IMR-90 (cell line): ENCODE data around the gene USP28. TPM values are rescaled to one million over a fixed set of nuclear protein-coding genes. Genes with fewer than 3 reads are reported as not detected.
A peak's percentile ranks its signal among the peaks of the same experiment; 100 is the strongest.

Experiments
- ATAC-seq: fragments of 200-7000 bp; cut with Tn5 transposase; 2 replicates; pipeline ENCODE4 v1.9.1; 2020; ENCODE audit warnings: low read depth, mild to moderate bottlenecking, moderate library complexity
- BruUV-seq: library from RNA; stranded (reverse); fragments of 400-500 nt; replicated peaks from 2 replicates; lab custom pipeline; 2021; lab: Mats Ljungman, UMichigan
- CTCF ChIA-PET: fragments of 300-600 bp; formaldehyde crosslinking; extraction: SDS; loops from one replicate; lab custom pipeline; 2021; ENCODE audit warnings: antibody characterized with exemption; lab: Yijun Ruan, JAX
- POLR2A ChIA-PET: fragments of 300-600 bp; sonication (Branson Sonifier 250); formaldehyde crosslinking; loops from one replicate; lab custom pipeline; 2022; ENCODE audit warnings: antibody characterized with exemption; ENCODE audit not compliant: unreplicated experiment; lab: Charles Lee
- DNase-seq: peaks from one replicate; pipeline ENCODE4 v3.0.0; 2013
- H2AFZ ChIP-seq: replicated peaks from 2 replicates; pipeline ENCODE3; 2013; ENCODE audit warnings: low read length, mild to moderate bottlenecking; ENCODE audit not compliant: poor library complexity
- H2AK5ac ChIP-seq: 2 replicates; pipeline ENCODE4 v1.6.1; 2013; ENCODE audit warnings: low read depth, low read length, inconsistent platforms
- H2AK9ac ChIP-seq: replicated peaks from 2 replicates; pipeline ENCODE3; 2013; ENCODE audit warnings: mild to moderate bottlenecking, low read depth, low read length, moderate library complexity; ENCODE audit not compliant: poor library complexity
- H2BK120ac ChIP-seq: 2 replicates; pipeline ENCODE4 v1.6.1; 2013; ENCODE audit warnings: low read depth, low read length, inconsistent platforms
- H2BK15ac ChIP-seq: 3 replicates; pipeline ENCODE4 v1.6.1; 2013; ENCODE audit warnings: low read depth, low read length, inconsistent platforms
- H2BK20ac ChIP-seq: 2 replicates; pipeline ENCODE4 v1.6.1; 2013; ENCODE audit warnings: low read depth, mild to moderate bottlenecking, inconsistent platforms, low read length, moderate library complexity
- H2BK5ac ChIP-seq: 2 replicates; pipeline ENCODE4 v1.6.1; 2013; ENCODE audit warnings: mild to moderate bottlenecking, low read depth, low read length, inconsistent platforms; ENCODE audit not compliant: poor library complexity, severe bottlenecking
- H3K14ac ChIP-seq: replicated peaks from 2 replicates; pipeline ENCODE4 v1.6.1; 2013; ENCODE audit warnings: low read depth, low read length, inconsistent platforms
- H3K18ac ChIP-seq: 2 replicates; pipeline ENCODE4 v1.6.1; 2013; ENCODE audit warnings: low read depth, low read length, control low read depth
- H3K23ac ChIP-seq: 2 replicates; pipeline ENCODE4 v1.6.1; 2013; ENCODE audit warnings: low read depth, low read length, inconsistent platforms
- H3K27ac ChIP-seq: 2 replicates; pipeline ENCODE4 v1.5.1; 2013; ENCODE audit warnings: mild to moderate bottlenecking, control low read depth, low read length; ENCODE audit not compliant: insufficient read depth
- H3K27me3 ChIP-seq: 2 replicates; pipeline ENCODE4 v1.6.1; 2013; ENCODE audit warnings: low read length; ENCODE audit not compliant: control insufficient read depth, insufficient read depth
- H3K36me3 ChIP-seq: 2 replicates; pipeline ENCODE4 v1.6.1; 2013; ENCODE audit warnings: low read length, mixed read lengths; ENCODE audit not compliant: control insufficient read depth, insufficient read depth
- H3K4ac ChIP-seq: 2 replicates; pipeline ENCODE4 v1.6.1; 2013; ENCODE audit warnings: low read depth, low read length, inconsistent platforms
- H3K4me1 ChIP-seq: 2 replicates; pipeline ENCODE4 v1.6.1; 2013; ENCODE audit warnings: low read length, mixed read lengths; ENCODE audit not compliant: control insufficient read depth, insufficient read depth
- H3K4me2 ChIP-seq: 2 replicates; pipeline ENCODE4 v1.6.1; 2013; ENCODE audit warnings: low read depth, mild to moderate bottlenecking, control low read depth, low read length, moderate library complexity
- H3K4me3 ChIP-seq: 2 replicates; pipeline ENCODE4 v1.5.1; 2013; ENCODE audit warnings: low read depth, mild to moderate bottlenecking, control low read depth, low read length, moderate library complexity; ENCODE audit not compliant: insufficient read depth
- H3K56ac ChIP-seq: 2 replicates; pipeline ENCODE4 v1.6.1; 2013; ENCODE audit warnings: low read length, inconsistent platforms; ENCODE audit not compliant: insufficient read depth; ENCODE audit errors: extremely low read depth
- H3K79me1 ChIP-seq, 2 experiments: 2 replicates each; pipeline ENCODE4 v1.6.1; 2013; ENCODE audit warnings: low read length in 2 of 2, inconsistent platforms in 1 of 2, low read depth in 1 of 2
- H3K9ac ChIP-seq: 2 replicates; pipeline ENCODE4 v1.6.1; 2013; ENCODE audit warnings: low read depth, low read length, control low read depth
- H3K9me1 ChIP-seq: 2 replicates; pipeline ENCODE4 v1.6.1; 2013; ENCODE audit warnings: low read length, inconsistent platforms; ENCODE audit not compliant: insufficient read depth
- H3K9me3 ChIP-seq: 2 replicates; pipeline ENCODE4 v1.6.1; 2013; ENCODE audit warnings: low read length; ENCODE audit not compliant: control insufficient read depth, insufficient read depth
- H4K20me1 ChIP-seq: 2 replicates; pipeline ENCODE4 v1.6.1; 2013; ENCODE audit warnings: low read length, inconsistent platforms; ENCODE audit not compliant: insufficient read depth
- H4K5ac ChIP-seq: 2 replicates; pipeline ENCODE4 v1.6.1; 2013; ENCODE audit warnings: mild to moderate bottlenecking, low read depth, low read length, control low read depth
- H4K8ac ChIP-seq, 2 experiments: 2 replicates each; pipeline ENCODE4 v1.6.1; 2013; ENCODE audit warnings: low read depth in 2 of 2, low read length in 2 of 2, control low read depth in 1 of 2, inconsistent platforms in 1 of 2
- H4K91ac ChIP-seq: 2 replicates; pipeline ENCODE4 v1.6.1; 2013; ENCODE audit warnings: low read depth, low read length, inconsistent platforms; ENCODE audit not compliant: insufficient read depth
- BHLHE40 ChIP-seq: fragments of 150-350 bp; IDR thresholded peaks from 2 replicates; pipeline ENCODE4 v1.6.1; 2016; ENCODE audit warnings: mild to moderate bottlenecking, low read depth, low read length
- CEBPB ChIP-seq: IDR thresholded peaks from 2 replicates; pipeline ENCODE4 v1.6.1; 2012; ENCODE audit warnings: low read depth, low read length, improper control_type of control experiment
- CHD1 ChIP-seq: IDR thresholded peaks from 2 replicates; pipeline ENCODE4 v1.6.1; 2012; ENCODE audit warnings: low read depth, low read length, improper control_type of control experiment
- FOS ChIP-seq: fragments of 150-350 bp; IDR thresholded peaks from 2 replicates; pipeline ENCODE4 v1.6.1; 2016; ENCODE audit warnings: low read depth, low read length
- MAFK ChIP-seq: IDR thresholded peaks from 2 replicates; pipeline ENCODE4 v1.6.1; 2012; ENCODE audit warnings: low read depth, low read length, improper control_type of control experiment
- MAZ ChIP-seq: IDR thresholded peaks from 2 replicates; pipeline ENCODE4 v1.6.1; 2012; ENCODE audit warnings: low read depth, mild to moderate bottlenecking, low read length, improper control_type of control experiment, moderate library complexity, borderline replicate concordance
- MXI1 ChIP-seq: IDR thresholded peaks from 2 replicates; pipeline ENCODE4 v1.6.1; 2012; ENCODE audit warnings: low read depth, mild to moderate bottlenecking, low read length, moderate library complexity, borderline replicate concordance
- NFE2L2 ChIP-seq: fragments of 150-350 bp; IDR thresholded peaks from 2 replicates; pipeline ENCODE4 v1.6.1; 2016; ENCODE audit warnings: low read depth, mild to moderate bottlenecking, low read length
- POLR2A ChIP-seq: IDR thresholded peaks from 2 replicates; pipeline ENCODE4 v1.6.1; 2012; ENCODE audit warnings: mild to moderate bottlenecking, low read depth, low read length
- RAD21 ChIP-seq: IDR thresholded peaks from 2 replicates; pipeline ENCODE4 v1.6.1; 2012; ENCODE audit warnings: low read length, improper control_type of control experiment
- RCOR1 ChIP-seq: IDR thresholded peaks from 2 replicates; pipeline ENCODE4 v1.6.1; 2012; ENCODE audit warnings: mild to moderate bottlenecking, low read length, improper control_type of control experiment; ENCODE audit not compliant: insufficient replicate concordance
- RFX5 ChIP-seq: IDR thresholded peaks from 2 replicates; pipeline ENCODE4 v1.8.0; 2012; ENCODE audit warnings: low read depth, mild to moderate bottlenecking, low read length, moderate library complexity
- SMC3 ChIP-seq: fragments of 150-350 bp; IDR thresholded peaks from 2 replicates; pipeline ENCODE4 v1.6.1; 2016; ENCODE audit warnings: low read depth, mild to moderate bottlenecking, antibody characterized with exemption, low read length, moderate library complexity
- WGBS, 2 experiments: methylation state at CpG; one replicate each; pipeline versions ENCODE4 v1.1.5 to v1.1.7; 2013; ENCODE audit warnings: missing lambda C conversion rate in 2 of 2; ENCODE audit not compliant: insufficient read length in 1 of 2; ENCODE audit errors: extremely low coverage in 2 of 2; 5-methylcytosine and 5-hydroxymethylcytosine counted together
- dilution Hi-C: fragments of 300-500 bp; cut with HindIII; formaldehyde crosslinking; loops from one replicate; pipeline ENCODE4 v1.14.3; 2018; ENCODE audit warnings: low sequenced_read_pairs; ENCODE audit not compliant: unreplicated experiment
- in situ Hi-C: fragments of 300-500 bp; cut with MboI; formaldehyde crosslinking; loops from 3 replicates; pipeline ENCODE4 v1.14.3; 2019; ENCODE audit warnings: low sequenced_read_pairs, inconsistent platforms, mixed read lengths
- intact Hi-C: fragments of 100-400 bp; cut with micrococcal nuclease; formaldehyde crosslinking; loops from 2 replicates; pipeline ENCODE4 v1.10.0; 2022
- polyA plus RNA-seq, 3 experiments: library from polyadenylated mRNA; depleted of rRNA; stranded (reverse); fragments of >200 nt; gene quantifications; 2 replicates each; pipeline ENCODE4 v1.2.3, GENCODE V29; 2012; ENCODE audit warnings: low replicate concordance in 1 of 3
- total RNA-seq: library from RNA; depleted of rRNA; stranded (reverse); fragments of >200 nt; gene quantifications from 2 replicates; pipeline ENCODE4 v1.2.3, GENCODE V29; 2012
- TF ChIP-seq, protein P1 (sequence below): fragments of 150-350 bp; IDR thresholded peaks from 2 replicates; pipeline ENCODE4 v1.6.1; 2016; ENCODE audit warnings: low read depth, mild to moderate bottlenecking, low read length, moderate library complexity, borderline replicate concordance
- TF ChIP-seq, protein P2 (sequence below): conservative IDR thresholded peaks from 2 replicates; pipeline ENCODE4 v1.5.1; 2012; ENCODE audit warnings: mild to moderate bottlenecking, low read depth, low read length, improper control_type of control experiment
- TF ChIP-seq, protein P3 (sequence below): fragments of 150-350 bp; IDR thresholded peaks from 2 replicates; pipeline ENCODE4 v1.6.1; 2017; ENCODE audit warnings: mild to moderate bottlenecking, antibody characterized with exemption, low read length, low read depth

Gene USP28
- total and polyA plus RNA-seq, 2 of the 4 experiments (the other 2 are of a cell fraction), result 17.0 to 36.0 TPM

DNA sequence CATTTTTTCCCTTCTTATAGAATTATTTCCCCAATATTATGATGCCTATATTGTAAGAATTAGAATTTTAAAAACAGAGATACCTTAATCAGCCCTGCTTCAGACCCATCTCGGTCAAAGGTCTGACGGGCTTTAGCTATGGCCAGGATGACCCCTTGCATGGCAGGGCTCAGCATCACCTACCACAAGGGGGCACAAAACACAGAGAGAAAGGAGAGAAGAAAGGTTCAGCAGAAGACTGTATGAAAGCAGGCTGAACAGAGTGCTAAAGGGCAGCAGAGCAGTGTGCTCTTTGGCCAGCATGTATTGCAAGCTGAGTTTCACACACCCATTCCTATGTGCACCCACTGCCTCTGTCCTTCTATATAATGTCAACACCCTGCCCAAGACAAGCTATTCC, 69.0 kb downstream of the USP28 start:
- DNase-seq, result peak; percentile 7
- Histone ChIP-seq H3K18ac (no peak overlapping the region), H3K23ac (no peak overlapping the region), H3K9me3 (no peaks in the 10 kb centered on the region), H3K36me3 (peaks cover 13% of the 10 kb centered on the region), H3K27ac (no peak overlapping the region), H2AK9ac (no peak overlapping the region), H3K14ac (no peak overlapping the region), H3K9me1 (no peaks in the 10 kb centered on the region), H3K79me1 (no peaks in the 10 kb centered on the region), H3K4me1 (no peaks in the 10 kb centered on the region), H4K8ac (no peak overlapping the region), H2BK120ac (no peak overlapping the region), H3K4me3 (no peak overlapping the region), H2BK5ac (no peak overlapping the region), H2BK20ac (no peak overlapping the region), H4K5ac (no peak overlapping the region), H2AK5ac (no peak overlapping the region), H2AFZ (no peak overlapping the region), H4K20me1 (no peaks in the 10 kb centered on the region), H3K27me3 (no peaks in the 10 kb centered on the region), H3K9ac (no peak overlapping the region), H2BK15ac (no peak overlapping the region), H3K4me2 (no peak overlapping the region), H3K56ac (no peak overlapping the region), H4K91ac (no peak overlapping the region), H3K4ac (no peak overlapping the region)
- intact Hi-C loops (loop anchor here (1.0 kb wide), 1 partner anchor 455 kb away; no protein-coding TSS in a partner anchor), dilution Hi-C loops (no loop called here), in situ Hi-C loops (no loop called here)
- TF ChIP-seq BHLHE40, result no peak
- TF ChIP-seq, protein P1, sequence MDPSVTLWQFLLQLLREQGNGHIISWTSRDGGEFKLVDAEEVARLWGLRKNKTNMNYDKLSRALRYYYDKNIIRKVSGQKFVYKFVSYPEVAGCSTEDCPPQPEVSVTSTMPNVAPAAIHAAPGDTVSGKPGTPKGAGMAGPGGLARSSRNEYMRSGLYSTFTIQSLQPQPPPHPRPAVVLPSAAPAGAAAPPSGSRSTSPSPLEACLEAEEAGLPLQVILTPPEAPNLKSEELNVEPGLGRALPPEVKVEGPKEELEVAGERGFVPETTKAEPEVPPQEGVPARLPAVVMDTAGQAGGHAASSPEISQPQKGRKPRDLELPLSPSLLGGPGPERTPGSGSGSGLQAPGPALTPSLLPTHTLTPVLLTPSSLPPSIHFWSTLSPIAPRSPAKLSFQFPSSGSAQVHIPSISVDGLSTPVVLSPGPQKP, result no peak
- TF ChIP-seq, protein P2, sequence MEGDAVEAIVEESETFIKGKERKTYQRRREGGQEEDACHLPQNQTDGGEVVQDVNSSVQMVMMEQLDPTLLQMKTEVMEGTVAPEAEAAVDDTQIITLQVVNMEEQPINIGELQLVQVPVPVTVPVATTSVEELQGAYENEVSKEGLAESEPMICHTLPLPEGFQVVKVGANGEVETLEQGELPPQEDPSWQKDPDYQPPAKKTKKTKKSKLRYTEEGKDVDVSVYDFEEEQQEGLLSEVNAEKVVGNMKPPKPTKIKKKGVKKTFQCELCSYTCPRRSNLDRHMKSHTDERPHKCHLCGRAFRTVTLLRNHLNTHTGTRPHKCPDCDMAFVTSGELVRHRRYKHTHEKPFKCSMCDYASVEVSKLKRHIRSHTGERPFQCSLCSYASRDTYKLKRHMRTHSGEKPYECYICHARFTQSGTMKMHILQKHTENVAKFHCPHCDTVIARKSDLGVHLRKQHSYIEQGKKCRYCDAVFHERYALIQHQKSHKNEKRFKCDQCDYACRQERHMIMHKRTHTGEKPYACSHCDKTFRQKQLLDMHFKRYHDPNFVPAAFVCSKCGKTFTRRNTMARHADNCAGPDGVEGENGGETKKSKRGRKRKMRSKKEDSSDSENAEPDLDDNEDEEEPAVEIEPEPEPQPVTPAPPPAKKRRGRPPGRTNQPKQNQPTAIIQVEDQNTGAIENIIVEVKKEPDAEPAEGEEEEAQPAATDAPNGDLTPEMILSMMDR, result 0 out of 2 replicates have a peak, but pooled peaks have one; percentile 35
- TF ChIP-seq FOS, result no peak
- no peak for TF ChIP-seq MXI1
- TF ChIP-seq POLR2A, result no peak
- peak; percentile 21; the same call in 1 of the 2 replicates for TF ChIP-seq SMC3
- no peak for TF ChIP-seq CHD1
- no peak for TF ChIP-seq MAZ
- TF ChIP-seq RFX5, result no peak
- no peak for TF ChIP-seq RCOR1
- TF ChIP-seq, protein P3, sequence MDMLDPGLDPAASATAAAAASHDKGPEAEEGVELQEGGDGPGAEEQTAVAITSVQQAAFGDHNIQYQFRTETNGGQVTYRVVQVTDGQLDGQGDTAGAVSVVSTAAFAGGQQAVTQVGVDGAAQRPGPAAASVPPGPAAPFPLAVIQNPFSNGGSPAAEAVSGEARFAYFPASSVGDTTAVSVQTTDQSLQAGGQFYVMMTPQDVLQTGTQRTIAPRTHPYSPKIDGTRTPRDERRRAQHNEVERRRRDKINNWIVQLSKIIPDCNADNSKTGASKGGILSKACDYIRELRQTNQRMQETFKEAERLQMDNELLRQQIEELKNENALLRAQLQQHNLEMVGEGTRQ, result no peak
- TF ChIP-seq RAD21, result 0 out of 2 replicates have a peak, but pooled peaks have one; percentile 16
- TF ChIP-seq NFE2L2, result no peak
- no peak for TF ChIP-seq MAFK
- TF ChIP-seq CEBPB, result no peak
- no CpG with 5 or more reads among the region's 2 CpGs for WGBS, 2 experiments
- BruUV-seq, result no TSS peak
- POLR2A ChIA-PET, result no interaction called here
- CTCF ChIA-PET, result interaction anchor here (0.6 to 1.9 kb wide), 5 partner anchors 9 to 456 kb away, joined by 4 to 6 read pairs (median 6); no protein-coding TSS in a partner anchor
- peak; percentile 75 for ATAC-seq
